Colonic mucosa (tissue), 4 donors: ENCODE data around the gene SH2D3C. TPM values are rescaled to one million over a fixed set of nuclear protein-coding genes. Genes with fewer than 3 reads are reported as not detected.

Experiments
- DNase-seq: peaks from one replicate; pipeline ENCODE4 v3.0.0-alpha.2; 2020
- H3K27ac ChIP-seq: fragments of 200-600 bp; one replicate; pipeline ENCODE4 v1.8.0; 2021
- H3K27me3 ChIP-seq: fragments of 200-600 bp; one replicate; pipeline ENCODE4 v1.8.0; 2021
- H3K36me3 ChIP-seq: fragments of 200-600 bp; one replicate; pipeline ENCODE4 v1.8.0; 2021
- H3K4me1 ChIP-seq: fragments of 200-600 bp; one replicate; pipeline ENCODE4 v1.8.0; 2021; ENCODE audit warnings: mild to moderate bottlenecking
- H3K4me3 ChIP-seq: fragments of 200-600 bp; one replicate; pipeline ENCODE4 v1.8.0; 2021
- H3K9ac ChIP-seq, 2 donors: one replicate each; pipeline ENCODE4 v1.7.0; 2013; ENCODE audit warnings: control low read depth in 2 of 2, low read depth in 2 of 2, low read length in 2 of 2
- H3K9me3 ChIP-seq: fragments of 200-600 bp; one replicate; pipeline ENCODE4 v1.8.0; 2021
- CTCF ChIP-seq: fragments of 200-600 bp; IDR thresholded peaks from one replicate; pipeline ENCODE4 v1.8.0; 2022; ENCODE audit warnings: antibody characterized with exemption, mild to moderate bottlenecking
- intact Hi-C: fragments of 100-400 bp; cut with DNase I; formaldehyde crosslinking; loops from one replicate; pipeline ENCODE4 v1.14.1; 2022
- total RNA-seq, 2 donors: library from RNA; stranded (reverse); fragmentation: NEBNext Ultra II Directional in 1 of 2; extraction: Animal tissue kit (Norgen Biotek cat#: 25700) in 1 of 2; gene quantifications; one replicate each; pipeline ENCODE4 v1.2.1, GENCODE V29; 2021
- donor health status: healthy.
- donor health status: DM: no; HTN: no; CAD: no.
- donor health status: DM: no; HTN: no; CAD: no.

Gene SH2D3C
- total RNA-seq, 2 donors from 2014 or later: 3.5 TPM

GRCh38 chr9:127731938-127732337, 46.5 kb downstream of the SH2D3C start:
- intact Hi-C loops: loop anchor here (10.0 kb wide), 1 partner anchor 227 kb away; no protein-coding TSS in a partner anchor
- no peaks in the 10 kb centered on the region for H3K27me3 ChIP-seq
- no peak overlapping the region for H3K9ac ChIP-seq
- H3K4me3 ChIP-seq: no peak overlapping the region
- DNase-seq: no peak
- H3K4me1 ChIP-seq: peaks cover 7% of the 10 kb centered on the region
- no peak for TF ChIP-seq CTCF
- H3K36me3 ChIP-seq: no peaks in the 10 kb centered on the region
- H3K27ac ChIP-seq: no peak overlapping the region
- no peaks in the 10 kb centered on the region for H3K9me3 ChIP-seq

GRCh38 chr9:127730799-127731410, 47.6 kb downstream of the SH2D3C start:
- H3K27me3 ChIP-seq: no peaks in the 10 kb centered on the region
- no peak overlapping the region for H3K27ac ChIP-seq
- no peak for DNase-seq
- no peak for TF ChIP-seq CTCF
- no peak overlapping the region for H3K9ac ChIP-seq
- no peaks in the 10 kb centered on the region for H3K9me3 ChIP-seq
- H3K36me3 ChIP-seq: no peaks in the 10 kb centered on the region
- intact Hi-C loops: loop anchor here (10.0 kb wide), 1 partner anchor 226 kb away; no protein-coding TSS in a partner anchor
- no peak overlapping the region for H3K4me3 ChIP-seq
- peaks cover 7% of the 10 kb centered on the region for H3K4me1 ChIP-seq

- Histone ChIP-seq H3K27ac (no peak overlapping the region), H3K27me3 (no peaks in the 10 kb centered on the region), H3K4me1 (peaks cover 7% of the 10 kb centered on the region), H3K36me3 (no peaks in the 10 kb centered on the region), H3K4me3 (no peak overlapping the region), H3K9me3 (no peaks in the 10 kb centered on the region), H3K9ac (no peak overlapping the region)
- no peak for DNase-seq
- intact Hi-C loops: loop anchor here (10.0 kb wide), 1 partner anchor 225 kb away; no protein-coding TSS in a partner anchor
- TF ChIP-seq CTCF: no peak
Observed at GRCh38 chr9:127730262-127730661, 48.2 kb downstream of the SH2D3C start.

GRCh38 chr9:127729522-127730256, 48.8 kb downstream of the SH2D3C start:
- no peaks in the 10 kb centered on the region for H3K36me3 ChIP-seq
- intact Hi-C loops: loop anchor here (10.0 kb wide), 1 partner anchor 225 kb away; no protein-coding TSS in a partner anchor
- no peak overlapping the region for H3K4me3 ChIP-seq
- TF ChIP-seq CTCF: no peak
- no peak overlapping the region for H3K27ac ChIP-seq
- no peak for DNase-seq
- H3K9ac ChIP-seq: no peak overlapping the region
- no peaks in the 10 kb centered on the region for H3K27me3 ChIP-seq
- H3K4me1 ChIP-seq: peaks cover 7% of the 10 kb centered on the region
- no peaks in the 10 kb centered on the region for H3K9me3 ChIP-seq

GRCh38 chr9:127728808-127729207, 49.7 kb downstream of the SH2D3C start:
- no peak for TF ChIP-seq CTCF
- no peak overlapping the region for H3K27ac ChIP-seq
- H3K4me3 ChIP-seq: no peak overlapping the region
- no peaks in the 10 kb centered on the region for H3K27me3 ChIP-seq
- no peaks in the 10 kb centered on the region for H3K9me3 ChIP-seq
- intact Hi-C loops: no loop called here
- no peaks in the 10 kb centered on the region for H3K36me3 ChIP-seq
- peaks cover under 1% of the 10 kb centered on the region for H3K4me1 ChIP-seq
- no peak for DNase-seq
- no peak overlapping the region for H3K9ac ChIP-seq
